Retinal pigment epithelial cell (primary cell): ENCODE results near the gene COX7A1.

ENCODE experiments used
- DNase-seq: peaks from one replicate; pipeline ENCODE4 v3.0.0-alpha.2; 2010; ENCODE audit warnings: low read depth
- H3K4me3 ChIP-seq: 2 replicates; pipeline ENCODE4 v1.5.1; 2011; ENCODE audit warnings: mild to moderate bottlenecking, low read length, control low read depth, moderate library complexity
- CTCF ChIP-seq: conservative IDR thresholded peaks from 2 replicates; pipeline ENCODE4 v1.5.1; 2011; ENCODE audit warnings: low read depth, low read length, control low read depth, inconsistent platforms

The COX7A1 gene

GRCh38 chr19:36110487-36111199, 41.6 kb downstream of the COX7A1 start, which contains the start of gene OVOL3:
OVOL3 (plus strand) TSS chr19:36111143; CDS start chr19:36111203, 60 bp downstream.
- no peak for DNase-seq
- TF ChIP-seq CTCF = no peak
- H3K4me3 ChIP-seq = no peak within 1 kb of the TSS

GRCh38 chr19:36108684-36109083, 43.6 kb downstream of the COX7A1 start:
- DNase-seq = no peak
- TF ChIP-seq CTCF = no peak
- no peak overlapping the region for H3K4me3 ChIP-seq

GRCh38 chr19:36106991-36107390, 45.3 kb downstream of the COX7A1 start:
- H3K4me3 ChIP-seq = no peak overlapping the region
- TF ChIP-seq CTCF = no peak
- DNase-seq = no peak

- no peak overlapping the region for H3K4me3 ChIP-seq
- no peak for TF ChIP-seq CTCF
- no peak for DNase-seq
Measured at GRCh38 chr19:36106441-36106840, 45.8 kb downstream of the COX7A1 start.

- H3K4me3 ChIP-seq = no peak overlapping the region
- TF ChIP-seq CTCF = no peak
- no peak for DNase-seq
Measured at GRCh38 chr19:36103842-36104552, 48.2 kb downstream of the COX7A1 start.

- no peak for DNase-seq
- no peak for TF ChIP-seq CTCF
- H3K4me3 ChIP-seq = no peak overlapping the region
Measured at GRCh38 chr19:36103040-36103626, 49.1 kb downstream of the COX7A1 start.
